Measurements from ENCODE around the gene PTCRA.

PTCRA gene

GRCh38 chr6:42907336-42907735, 8.5 kb upstream of the PTCRA start:
- H3K4me1 ChIP-seq (ENCODE audit: control insufficient read depth in 1 of 2, insufficient read depth in 2 of 2, low read length in 2 of 2), result peaks cover 0 to 9% of the 10 kb centered on the region in 2 donors
- no peaks in the 10 kb centered on the region for H3K36me3 ChIP-seq (ENCODE audit: control insufficient read depth in 1 of 2, insufficient read depth in 2 of 2, low read length in 2 of 2)
- H3K27me3 ChIP-seq (ENCODE audit: low read depth, low read length), result no peaks in the 10 kb centered on the region
- no peak overlapping the region for H3K27ac ChIP-seq (ENCODE audit: low read length)
- H3K9me3 ChIP-seq (ENCODE audit: control insufficient read depth in 1 of 2, low read length in 2 of 2), result no peaks in the 10 kb centered on the region
- no peak overlapping the region for H3K4me3 ChIP-seq (ENCODE audit: low read depth in 1 of 2, low read length in 2 of 2)

- Histone ChIP-seq H3K9me3 (ENCODE audit: control insufficient read depth in 1 of 2, low read length in 2 of 2) (no peaks in the 10 kb centered on the region), H3K36me3 (ENCODE audit: control insufficient read depth in 1 of 2, insufficient read depth in 2 of 2, low read length in 2 of 2) (no peaks in the 10 kb centered on the region), H3K4me1 (ENCODE audit: control insufficient read depth in 1 of 2, insufficient read depth in 2 of 2, low read length in 2 of 2) (peaks cover 0 to 9% of the 10 kb centered on the region in 2 donors), H3K27me3 (ENCODE audit: low read depth, low read length) (no peaks in the 10 kb centered on the region), H3K4me3 (ENCODE audit: low read depth in 1 of 2, low read length in 2 of 2) (no peak overlapping the region), H3K27ac (ENCODE audit: low read length) (no peak overlapping the region)
These were observed 6.0 kb upstream of the PTCRA start for GRCh38 chr6:42909835-42910234.

- H3K4me3 ChIP-seq (ENCODE audit: low read depth in 1 of 2, low read length in 2 of 2), result peak overlapping the region in 1 of 2 donors; percentile 54
- no peaks in the 10 kb centered on the region for H3K9me3 ChIP-seq (ENCODE audit: control insufficient read depth in 1 of 2, low read length in 2 of 2)
- peaks cover 0 to 9% of the 10 kb centered on the region in 2 donors for H3K4me1 ChIP-seq (ENCODE audit: control insufficient read depth in 1 of 2, insufficient read depth in 2 of 2, low read length in 2 of 2)
- H3K36me3 ChIP-seq (ENCODE audit: control insufficient read depth in 1 of 2, insufficient read depth in 2 of 2, low read length in 2 of 2), result no peaks in the 10 kb centered on the region
- H3K27ac ChIP-seq (ENCODE audit: low read length), result no peak overlapping the region
- H3K27me3 ChIP-seq (ENCODE audit: low read depth, low read length), result no peaks in the 10 kb centered on the region
These were observed 4.5 kb upstream of the PTCRA start for GRCh38 chr6:42911171-42912021.

GRCh38 chr6:42914546-42914945, 1.3 kb upstream of the PTCRA start:
- Histone ChIP-seq H3K27ac (ENCODE audit: low read length) (no peak overlapping the region), H3K36me3 (ENCODE audit: control insufficient read depth in 1 of 2, insufficient read depth in 2 of 2, low read length in 2 of 2) (no peaks in the 10 kb centered on the region)

GRCh38 chr6:42916288-42916687, 435 bp downstream of the PTCRA start:
- Histone ChIP-seq H3K9me3 (ENCODE audit: control insufficient read depth in 1 of 2, low read length in 2 of 2) (no peaks in the 10 kb centered on the region), H3K4me3 (ENCODE audit: low read depth in 1 of 2, low read length in 2 of 2) (no peak overlapping the region), H3K4me1 (ENCODE audit: control insufficient read depth in 1 of 2, insufficient read depth in 2 of 2, low read length in 2 of 2) (peaks cover 0 to 6% of the 10 kb centered on the region in 2 donors), H3K27ac (ENCODE audit: low read length) (no peak overlapping the region), H3K27me3 (ENCODE audit: low read depth, low read length) (no peaks in the 10 kb centered on the region), H3K36me3 (ENCODE audit: control insufficient read depth in 1 of 2, insufficient read depth in 2 of 2, low read length in 2 of 2) (no peaks in the 10 kb centered on the region)

More at GRCh38 chr6:42914546-42914945, 1.3 kb upstream of the PTCRA start:
- no peaks in the 10 kb centered on the region for H3K9me3 ChIP-seq (ENCODE audit: control insufficient read depth in 1 of 2, low read length in 2 of 2)
- H3K4me1 ChIP-seq (ENCODE audit: control insufficient read depth in 1 of 2, insufficient read depth in 2 of 2, low read length in 2 of 2), result peaks cover 0 to 9% of the 10 kb centered on the region in 2 donors
- H3K4me3 ChIP-seq (ENCODE audit: low read depth in 1 of 2, low read length in 2 of 2), result no peak overlapping the region
- no peaks in the 10 kb centered on the region for H3K27me3 ChIP-seq (ENCODE audit: low read depth, low read length)

GRCh38 chr6:42921801-42922200, 5.9 kb downstream of the PTCRA start:
- Histone ChIP-seq H3K27ac (ENCODE audit: low read length) (no peak overlapping the region), H3K4me3 (ENCODE audit: low read depth in 1 of 2, low read length in 2 of 2) (no peak overlapping the region), H3K27me3 (ENCODE audit: low read depth, low read length) (no peaks in the 10 kb centered on the region), H3K36me3 (ENCODE audit: control insufficient read depth in 1 of 2, insufficient read depth in 2 of 2, low read length in 2 of 2) (no peaks in the 10 kb centered on the region), H3K4me1 (ENCODE audit: control insufficient read depth in 1 of 2, insufficient read depth in 2 of 2, low read length in 2 of 2) (no peaks in the 10 kb centered on the region), H3K9me3 (ENCODE audit: control insufficient read depth in 1 of 2, low read length in 2 of 2) (no peaks in the 10 kb centered on the region)

GRCh38 chr6:42923666-42924065, 7.8 kb downstream of the PTCRA start:
- Histone ChIP-seq H3K4me1 (ENCODE audit: control insufficient read depth in 1 of 2, insufficient read depth in 2 of 2, low read length in 2 of 2) (peaks cover 0 to 4% of the 10 kb centered on the region in 2 donors), H3K27me3 (ENCODE audit: low read depth, low read length) (no peaks in the 10 kb centered on the region), H3K4me3 (ENCODE audit: low read depth in 1 of 2, low read length in 2 of 2) (no peak overlapping the region), H3K9me3 (ENCODE audit: control insufficient read depth in 1 of 2, low read length in 2 of 2) (no peaks in the 10 kb centered on the region), H3K27ac (ENCODE audit: low read length) (no peak overlapping the region), H3K36me3 (ENCODE audit: control insufficient read depth in 1 of 2, insufficient read depth in 2 of 2, low read length in 2 of 2) (no peaks in the 10 kb centered on the region)

GRCh38 chr6:42925248-42925857, 9.5 kb downstream of the PTCRA start:
- Histone ChIP-seq H3K27me3 (ENCODE audit: low read depth, low read length) (no peaks in the 10 kb centered on the region), H3K27ac (ENCODE audit: low read length) (no peak overlapping the region), H3K4me1 (ENCODE audit: control insufficient read depth in 1 of 2, insufficient read depth in 2 of 2, low read length in 2 of 2) (peaks cover 3 to 4% of the 10 kb centered on the region in 2 donors), H3K4me3 (ENCODE audit: low read depth in 1 of 2, low read length in 2 of 2) (no peak overlapping the region), H3K9me3 (ENCODE audit: control insufficient read depth in 1 of 2, low read length in 2 of 2) (no peaks in the 10 kb centered on the region), H3K36me3 (ENCODE audit: control insufficient read depth in 1 of 2, insufficient read depth in 2 of 2, low read length in 2 of 2) (no peaks in the 10 kb centered on the region)

- Histone ChIP-seq H3K4me3 (ENCODE audit: low read depth in 1 of 2, low read length in 2 of 2) (peak within 1 kb of the TSS; percentile 70 to 81), H3K4me1 (ENCODE audit: control insufficient read depth in 1 of 2, insufficient read depth in 2 of 2, low read length in 2 of 2) (peaks cover 10 to 27% of the 10 kb centered on the region in 2 donors), H3K27ac (ENCODE audit: low read length) (peak within 1 kb of the TSS; percentile 94), H3K36me3 (ENCODE audit: control insufficient read depth in 1 of 2, insufficient read depth in 2 of 2, low read length in 2 of 2) (peaks cover 2 to 7% of the 10 kb centered on the region in 2 donors), H3K27me3 (ENCODE audit: low read depth, low read length) (no peaks in the 10 kb centered on the region), H3K9me3 (ENCODE audit: control insufficient read depth in 1 of 2, low read length in 2 of 2) (no peaks in the 10 kb centered on the region)
These were observed 13.3 kb downstream of the PTCRA start, which contains the start of gene CNPY3 for GRCh38 chr6:42928986-42929820. CNPY3 (plus strand) TSS chr6:42929480; CDS start chr6:42929571, 91 bp downstream.

- H3K4me1 ChIP-seq (ENCODE audit: control insufficient read depth in 1 of 2, insufficient read depth in 2 of 2, low read length in 2 of 2), result peaks cover 10 to 27% of the 10 kb centered on the region in 2 donors
- H3K9me3 ChIP-seq (ENCODE audit: control insufficient read depth in 1 of 2, low read length in 2 of 2), result no peaks in the 10 kb centered on the region
- H3K27me3 ChIP-seq (ENCODE audit: low read depth, low read length), result no peaks in the 10 kb centered on the region
- H3K27ac ChIP-seq (ENCODE audit: low read length), result peak overlapping the region; percentile 94
- peak overlapping the region; percentile 70 to 81 for H3K4me3 ChIP-seq (ENCODE audit: low read depth in 1 of 2, low read length in 2 of 2)
- peaks cover 5 to 7% of the 10 kb centered on the region in 2 donors for H3K36me3 ChIP-seq (ENCODE audit: control insufficient read depth in 1 of 2, insufficient read depth in 2 of 2, low read length in 2 of 2)
These were observed 14.0 kb downstream of the PTCRA start for GRCh38 chr6:42929821-42930360.

All from muscle layer of duodenum (tissue), 2 donors.